ENCODE results near the gene CHD5. TPM values are rescaled to one million over a fixed set of nuclear protein-coding genes. Genes with fewer than 3 reads are reported as not detected.
A peak's percentile ranks its signal among the peaks of the same experiment; 100 is the strongest.

Gene CHD5
- total RNA-seq, 1 experiment from 2014 or later = 0.39 TPM

DNA sequence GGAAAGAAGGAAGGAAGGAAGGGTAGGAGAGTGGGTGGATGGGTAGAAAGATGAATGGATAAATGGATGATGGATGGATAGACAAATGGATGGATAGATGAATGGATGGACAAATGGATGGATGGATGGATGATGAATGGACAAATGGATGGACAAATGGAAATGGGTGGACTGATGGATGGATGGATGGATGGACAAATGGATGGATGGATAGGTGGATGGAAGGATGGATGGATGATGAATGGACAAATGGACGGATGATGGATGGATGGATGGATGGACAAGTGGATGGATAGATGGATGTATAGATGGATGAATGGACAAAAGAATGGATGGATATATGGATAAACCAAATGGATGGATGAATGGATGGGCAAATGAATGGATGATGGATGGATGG lies 30.5 kb downstream of the CHD5 start:
- H3K4me1 Mint-ChIP-seq (ENCODE audit: low read depth, unreplicated experiment) = no peaks in the 10 kb centered on the region
- ChIA-PET POLR2A (no interaction called here), CTCF (no interaction called here)
- intact Hi-C loops (cut with micrococcal nuclease; ENCODE audit: unreplicated experiment) = no loop called here
- H3K36me3 Mint-ChIP-seq (ENCODE audit: insufficient read depth, unreplicated experiment) = no peaks in the 10 kb centered on the region
- no peaks in the 10 kb centered on the region for H3K36me3 ChIP-seq (ENCODE audit: control insufficient read depth, insufficient read depth, low read length)
- H3K4me1 ChIP-seq = no peaks in the 10 kb centered on the region
- TF ChIP-seq, protein P1, sequence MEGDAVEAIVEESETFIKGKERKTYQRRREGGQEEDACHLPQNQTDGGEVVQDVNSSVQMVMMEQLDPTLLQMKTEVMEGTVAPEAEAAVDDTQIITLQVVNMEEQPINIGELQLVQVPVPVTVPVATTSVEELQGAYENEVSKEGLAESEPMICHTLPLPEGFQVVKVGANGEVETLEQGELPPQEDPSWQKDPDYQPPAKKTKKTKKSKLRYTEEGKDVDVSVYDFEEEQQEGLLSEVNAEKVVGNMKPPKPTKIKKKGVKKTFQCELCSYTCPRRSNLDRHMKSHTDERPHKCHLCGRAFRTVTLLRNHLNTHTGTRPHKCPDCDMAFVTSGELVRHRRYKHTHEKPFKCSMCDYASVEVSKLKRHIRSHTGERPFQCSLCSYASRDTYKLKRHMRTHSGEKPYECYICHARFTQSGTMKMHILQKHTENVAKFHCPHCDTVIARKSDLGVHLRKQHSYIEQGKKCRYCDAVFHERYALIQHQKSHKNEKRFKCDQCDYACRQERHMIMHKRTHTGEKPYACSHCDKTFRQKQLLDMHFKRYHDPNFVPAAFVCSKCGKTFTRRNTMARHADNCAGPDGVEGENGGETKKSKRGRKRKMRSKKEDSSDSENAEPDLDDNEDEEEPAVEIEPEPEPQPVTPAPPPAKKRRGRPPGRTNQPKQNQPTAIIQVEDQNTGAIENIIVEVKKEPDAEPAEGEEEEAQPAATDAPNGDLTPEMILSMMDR (IDR thresholded peaks at IDR 0.05; ENCODE audit: insufficient read depth in 1 of 2, low read depth in 1 of 2, low read length in 1 of 2, severe bottlenecking in 1 of 2, unreplicated experiment in 1 of 2) = no peak
- no peaks in the 10 kb centered on the region for H3K9me3 Mint-ChIP-seq (ENCODE audit: unreplicated experiment)
- no peak overlapping the region for H3K4me3 Mint-ChIP-seq (ENCODE audit: unreplicated experiment)
- no TSS peak for BruUV-seq (replicated peaks)
- H3K27me3 ChIP-seq (replicated peaks; ENCODE audit: control insufficient read depth, insufficient read depth, low read length) = no peaks in the 10 kb centered on the region
- no peak overlapping the region for H3K4me3 ChIP-seq (ENCODE audit: low read depth, low read length)
- no peaks in the 10 kb centered on the region for H3K27me3 Mint-ChIP-seq (ENCODE audit: insufficient read depth, unreplicated experiment)
- no peaks in the 10 kb centered on the region for H3K9me3 ChIP-seq
- no peak for DNase-seq
- no peak overlapping the region for H3K27ac Mint-ChIP-seq (ENCODE audit: unreplicated experiment)

DNA sequence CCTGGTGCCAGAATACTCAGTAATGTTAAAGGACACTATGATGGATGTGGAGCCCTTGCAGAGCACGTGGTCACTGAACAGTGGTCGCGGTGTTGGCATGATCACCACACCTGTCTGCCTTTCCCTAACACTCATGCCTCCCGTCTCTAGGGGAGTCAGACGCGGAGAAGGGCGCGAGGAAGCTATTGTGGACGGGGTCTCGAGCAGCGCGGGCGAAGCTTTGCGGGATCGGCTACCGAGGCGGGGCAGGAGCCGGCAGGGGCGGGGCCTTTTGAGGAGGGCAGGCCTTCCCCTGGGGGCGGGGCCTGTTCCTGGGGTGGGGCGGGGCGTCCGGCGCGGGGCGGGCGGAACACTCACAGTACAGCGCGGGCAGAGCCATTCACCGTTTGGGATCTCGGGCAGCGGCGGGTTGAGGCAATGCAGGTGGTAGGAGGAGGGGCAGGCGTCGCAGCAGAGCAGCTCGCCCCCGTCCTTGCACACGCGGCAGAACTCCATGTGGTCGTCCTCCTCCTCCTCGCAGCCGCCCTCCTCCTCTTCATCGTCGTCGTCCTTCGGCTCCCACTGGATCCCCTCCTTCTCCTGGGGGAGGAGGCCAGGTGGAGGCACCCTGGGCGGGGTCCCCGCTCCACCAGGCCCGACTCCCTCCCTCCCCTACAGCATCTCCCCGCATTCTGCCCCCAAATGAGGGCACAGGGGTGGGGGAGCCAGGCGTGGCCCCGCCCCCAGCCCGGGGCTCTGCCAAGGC lies 31.5 kb downstream of the CHD5 start:
- intact Hi-C loops (cut with micrococcal nuclease; ENCODE audit: unreplicated experiment) = no loop called here
- ChIA-PET CTCF (interaction anchor here (0.7 kb wide), 1 partner anchor 292 kb away, joined by 4 read pairs; no protein-coding TSS in a partner anchor), POLR2A (no interaction called here)
- Mint-ChIP-seq H3K27ac (ENCODE audit: unreplicated experiment) (no peak overlapping the region), H3K9me3 (ENCODE audit: unreplicated experiment) (no peaks in the 10 kb centered on the region), H3K4me3 (ENCODE audit: unreplicated experiment) (peak overlapping the region; percentile 64), H3K4me1 (ENCODE audit: low read depth, unreplicated experiment) (no peaks in the 10 kb centered on the region), H3K27me3 (ENCODE audit: insufficient read depth, unreplicated experiment) (no peaks in the 10 kb centered on the region), H3K36me3 (ENCODE audit: insufficient read depth, unreplicated experiment) (no peaks in the 10 kb centered on the region)
- Histone ChIP-seq H3K4me1 (no peaks in the 10 kb centered on the region), H3K9me3 (no peaks in the 10 kb centered on the region), H3K36me3 (ENCODE audit: control insufficient read depth, insufficient read depth, low read length) (no peaks in the 10 kb centered on the region), H3K4me3 (ENCODE audit: low read depth, low read length) (peak overlapping the region; percentile 32), H3K27me3 (replicated peaks; ENCODE audit: control insufficient read depth, insufficient read depth, low read length) (no peaks in the 10 kb centered on the region)
- peak; percentile 77 for DNase-seq
- BruUV-seq (replicated peaks) = no TSS peak
- TF ChIP-seq, protein P1 (IDR thresholded peaks at IDR 0.05; ENCODE audit: insufficient read depth in 1 of 2, low read depth in 1 of 2, low read length in 1 of 2, severe bottlenecking in 1 of 2, unreplicated experiment in 1 of 2) = no peak

- no peaks in the 10 kb centered on the region for H3K36me3 ChIP-seq (ENCODE audit: control insufficient read depth, insufficient read depth, low read length)
- H3K27me3 Mint-ChIP-seq (ENCODE audit: insufficient read depth, unreplicated experiment) = no peaks in the 10 kb centered on the region
- CTCF ChIA-PET = interaction anchor here (0.7 kb wide), 1 partner anchor 99 kb away, joined by 4 read pairs; no protein-coding TSS in a partner anchor
Measured at GRCh38 chr1:6145864-6146410, 34.2 kb downstream of the CHD5 start.

More at GRCh38 chr1:6145864-6146410, 34.2 kb downstream of the CHD5 start:
- Histone ChIP-seq H3K27me3 (replicated peaks; ENCODE audit: control insufficient read depth, insufficient read depth, low read length) (no peaks in the 10 kb centered on the region), H3K9me3 (no peaks in the 10 kb centered on the region), H3K4me1 (no peaks in the 10 kb centered on the region), H3K4me3 (ENCODE audit: low read depth, low read length) (no peak overlapping the region)
- TF ChIP-seq, protein P1 (IDR thresholded peaks at IDR 0.05; ENCODE audit: insufficient read depth in 1 of 2, low read depth in 1 of 2, low read length in 1 of 2, severe bottlenecking in 1 of 2, unreplicated experiment in 1 of 2) = no peak
- DNase-seq = no peak
- H3K27ac Mint-ChIP-seq (ENCODE audit: unreplicated experiment) = no peak overlapping the region
- H3K4me3 Mint-ChIP-seq (ENCODE audit: unreplicated experiment) = no peak overlapping the region
- POLR2A ChIA-PET = no interaction called here
- no TSS peak for BruUV-seq (replicated peaks)
- no peaks in the 10 kb centered on the region for H3K4me1 Mint-ChIP-seq (ENCODE audit: low read depth, unreplicated experiment)
- no peaks in the 10 kb centered on the region for H3K9me3 Mint-ChIP-seq (ENCODE audit: unreplicated experiment)
- H3K36me3 Mint-ChIP-seq (ENCODE audit: insufficient read depth, unreplicated experiment) = no peaks in the 10 kb centered on the region
- intact Hi-C loops (cut with micrococcal nuclease; ENCODE audit: unreplicated experiment) = no loop called here
